G401.6 (cell line): ENCODE results near the gene GPR141.
"Not testable (repeated sequence)": the region's sequence is repeated elsewhere in the genome, so short reads cannot be mapped to it uniquely, and the experiment has no call there.

Experiments used
- FAIRE-seq: peaks from 2 replicates; lab custom pipeline; 2012; peaks lifted over from hg19 to GRCh38; lab: Jason Lieb, UNC

GPR141 gene

DNA sequence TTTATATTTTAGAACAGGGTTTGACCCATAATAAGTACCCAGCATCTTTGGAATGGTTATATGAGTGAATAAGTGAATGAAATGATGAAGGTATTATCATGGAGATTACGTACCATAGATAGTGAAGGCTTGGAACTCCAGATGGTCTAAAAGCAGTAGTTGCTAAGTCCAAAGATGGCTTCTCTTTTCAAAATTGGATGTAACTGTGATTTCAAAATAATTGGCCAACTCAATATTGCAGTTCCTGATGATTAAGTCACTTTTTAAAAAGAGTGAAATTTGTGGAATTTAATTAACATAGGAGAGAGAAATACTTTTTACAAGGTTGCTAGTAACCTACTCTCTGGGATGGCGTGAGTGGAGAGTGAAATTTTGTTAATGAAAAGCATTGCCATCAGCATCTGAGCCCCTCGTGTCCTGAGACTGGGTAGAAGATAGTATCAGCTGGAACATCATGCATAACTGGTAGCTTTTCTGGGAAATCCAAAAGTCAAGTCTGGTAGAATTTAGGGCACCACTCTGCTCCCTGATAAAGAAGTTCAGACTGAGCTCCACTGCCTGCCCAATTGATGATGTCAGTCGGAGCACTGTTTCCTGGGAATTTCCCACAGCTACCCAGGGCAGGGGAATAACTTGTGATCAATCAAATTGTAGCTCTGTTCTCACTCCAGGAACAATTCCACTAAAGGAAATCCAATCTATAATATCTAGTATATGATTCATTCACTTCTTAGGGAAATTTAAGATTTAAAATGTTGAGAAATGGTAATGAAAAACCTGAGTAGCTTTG is 3.2 kb downstream of the GPR141 start:
- no peak for FAIRE-seq

DNA sequence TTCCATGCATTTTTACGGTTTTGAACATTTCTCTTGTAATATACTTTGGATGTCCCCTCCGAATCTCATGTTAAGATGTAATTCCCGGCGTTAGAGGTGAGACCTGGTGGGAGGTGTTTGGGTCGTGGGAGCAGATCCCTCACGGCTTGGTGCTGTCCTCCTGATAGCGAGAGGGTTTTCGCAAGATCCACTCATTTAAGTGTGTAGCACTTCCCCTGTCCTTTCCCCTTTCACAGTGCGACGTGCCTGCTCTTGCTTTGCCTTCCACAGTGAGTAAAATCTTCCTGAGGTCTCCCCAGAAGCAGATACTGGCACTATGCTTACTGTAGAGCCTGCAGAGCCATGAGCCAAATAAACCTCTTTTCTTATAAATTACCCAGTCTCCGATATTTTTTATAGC is 6.6 kb downstream of the GPR141 start:
- no peak for FAIRE-seq

DNA sequence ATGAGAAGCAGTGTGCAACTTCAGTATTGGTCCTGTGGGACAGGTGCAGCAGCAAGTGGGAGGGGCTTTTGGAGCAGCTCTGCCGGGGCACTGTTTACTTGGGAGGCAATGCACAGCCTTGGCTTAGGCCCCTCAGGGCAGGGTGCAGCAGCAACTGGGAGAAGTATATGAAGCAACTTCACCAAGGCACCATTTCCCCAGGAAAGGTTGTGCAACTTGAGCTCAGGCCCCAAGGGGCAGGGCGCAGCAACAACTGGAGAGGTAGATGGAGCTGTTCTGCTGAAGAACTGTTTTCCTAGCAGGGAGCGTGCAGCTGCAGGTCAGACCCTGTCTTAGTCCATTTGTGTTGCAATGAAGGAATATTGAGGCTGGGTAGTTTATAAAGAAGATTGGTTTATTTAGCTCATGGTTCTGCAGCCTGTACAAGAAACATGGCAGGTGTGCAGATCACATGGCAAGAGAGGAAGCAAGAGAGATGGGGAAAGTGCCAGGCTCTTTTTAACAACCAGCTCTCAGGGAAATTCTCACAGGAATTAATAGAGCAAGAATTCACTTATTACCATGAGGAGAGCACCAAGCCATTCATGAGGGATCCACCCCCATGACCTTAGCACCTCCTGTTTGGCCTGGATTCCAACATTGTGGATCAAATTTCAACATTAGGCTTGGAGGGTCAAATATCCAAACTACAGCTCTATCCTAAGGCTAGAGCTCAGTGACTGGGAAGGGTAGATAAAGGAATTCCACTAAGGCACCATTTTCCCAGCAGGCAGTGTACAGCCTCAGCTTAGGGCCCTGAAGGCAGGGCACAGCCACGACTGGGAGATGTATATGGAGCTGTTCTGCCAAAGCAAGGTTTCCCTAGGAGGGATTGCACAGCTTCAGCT is 10.9 kb downstream of the GPR141 start:
- FAIRE-seq, result no peak

DNA sequence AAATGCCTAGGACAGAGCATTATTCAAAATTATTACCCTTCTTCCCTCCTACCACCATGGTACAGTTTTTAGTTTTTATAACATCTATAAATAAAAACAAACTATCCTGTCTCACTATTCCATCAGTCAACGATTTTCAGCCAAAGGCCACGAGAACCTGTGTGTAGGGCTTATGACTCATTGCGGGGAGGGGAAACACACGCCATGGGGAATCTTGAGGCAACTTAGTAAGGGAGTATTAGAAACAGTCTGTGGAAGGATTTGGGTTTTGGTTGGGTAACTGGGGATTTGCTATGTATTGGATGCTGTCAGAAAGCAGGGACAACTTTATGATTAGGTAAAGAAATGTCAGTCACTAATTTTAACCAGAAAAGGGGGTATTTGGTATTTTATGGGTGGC is 14.7 kb downstream of the GPR141 start:
- FAIRE-seq, result no peak

DNA sequence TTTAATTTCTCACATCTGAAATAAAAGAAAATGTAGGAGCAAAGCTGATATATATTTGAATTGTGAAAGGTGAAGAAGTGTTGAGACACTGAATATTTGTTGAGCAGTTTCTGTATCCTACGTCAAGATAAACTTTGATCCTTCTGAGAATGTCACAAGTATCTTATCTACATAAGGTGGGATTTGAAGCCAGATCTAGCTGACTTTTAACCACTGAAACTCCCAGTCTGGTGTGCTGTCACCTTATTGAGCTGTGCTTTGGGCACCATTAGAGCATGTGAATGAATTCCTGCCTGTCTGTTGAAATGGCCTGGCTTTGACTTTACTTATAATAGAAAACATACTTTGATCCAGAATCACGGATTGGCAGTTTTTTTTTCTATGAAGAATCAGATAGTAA is 15.2 kb downstream of the GPR141 start:
- FAIRE-seq, result no peak

DNA sequence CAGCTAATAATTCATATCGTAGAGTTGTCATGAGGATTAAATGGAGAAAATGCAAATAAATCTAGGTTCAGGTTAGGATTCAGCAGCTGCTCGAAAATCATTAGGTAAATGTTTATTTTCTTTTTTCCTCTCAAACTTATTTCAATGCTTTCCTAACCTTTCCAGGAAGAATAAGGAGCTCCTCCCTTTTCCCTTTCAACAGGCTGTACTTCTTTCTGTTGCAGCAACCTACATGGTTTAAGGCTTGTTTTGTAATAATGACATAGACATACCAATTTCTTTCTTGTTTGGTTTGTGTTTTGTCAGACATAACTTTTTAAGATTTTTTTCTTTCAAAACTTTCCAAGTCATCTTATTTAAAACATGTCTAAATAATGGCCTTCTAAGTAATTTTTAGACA is 18.2 kb downstream of the GPR141 start:
- no peak for FAIRE-seq

DNA sequence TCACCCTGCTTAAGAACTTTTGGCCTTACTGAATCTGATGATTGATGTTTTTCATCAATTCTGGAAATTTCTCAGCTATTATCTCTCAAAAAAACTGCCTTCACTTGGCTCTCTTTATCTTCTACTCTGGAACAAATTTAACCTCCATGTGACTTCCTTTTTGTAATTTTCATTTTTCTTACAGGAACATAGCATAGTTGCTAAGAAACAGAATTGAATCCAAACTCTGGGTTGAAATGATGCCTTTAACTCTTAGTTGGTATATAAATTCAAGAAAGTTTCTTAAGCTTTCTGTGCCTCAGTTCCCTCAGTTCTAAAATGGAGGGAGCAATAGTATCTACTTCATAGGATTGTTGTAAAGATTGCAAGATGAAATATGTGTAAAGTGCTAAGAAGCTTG is 19.8 kb downstream of the GPR141 start:
- no peak for FAIRE-seq

DNA sequence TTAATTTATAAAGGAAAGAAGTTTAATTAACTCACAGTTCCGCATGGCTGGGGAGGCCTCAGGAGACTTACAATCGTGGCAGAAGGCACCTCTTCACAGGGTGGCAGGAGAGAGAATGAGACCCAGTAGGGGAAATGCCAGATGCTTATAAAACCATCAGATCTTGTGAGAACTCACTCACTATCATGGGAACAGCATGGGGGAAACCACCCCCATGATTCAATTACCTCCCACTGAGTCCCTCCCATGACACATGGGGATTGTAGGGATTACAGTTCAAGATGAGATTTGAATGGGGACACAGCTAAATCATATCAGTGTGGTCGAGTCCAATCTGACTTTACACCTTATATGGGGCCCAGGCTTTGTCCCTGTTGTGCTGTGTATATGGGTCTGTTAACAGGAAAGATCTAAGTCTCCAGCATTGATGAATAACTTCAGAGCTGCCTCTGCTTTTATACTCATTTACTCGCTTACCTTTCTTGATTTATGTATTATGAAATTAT is 20.8 kb downstream of the GPR141 start:
- not testable (repeated sequence) for FAIRE-seq

DNA sequence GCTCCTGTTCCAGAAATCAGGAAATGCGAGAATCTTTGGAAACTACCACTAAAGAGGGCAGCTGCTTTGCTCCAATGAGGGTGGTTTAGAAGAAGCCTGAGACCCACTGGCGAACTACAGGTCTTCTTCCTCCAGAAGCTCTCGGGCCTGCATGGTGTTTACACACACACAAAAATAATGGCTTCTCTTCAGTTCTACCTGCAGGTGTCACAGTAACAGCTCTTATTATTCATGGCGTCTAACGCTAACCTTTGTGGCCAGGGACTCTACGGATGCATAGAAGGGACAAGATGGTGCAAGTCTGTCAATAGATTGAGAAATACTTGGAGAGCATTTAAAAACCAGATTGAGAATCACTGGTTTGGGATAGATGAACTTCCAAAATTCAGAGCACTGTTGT is 22.4 kb downstream of the GPR141 start:
- no peak for FAIRE-seq

DNA sequence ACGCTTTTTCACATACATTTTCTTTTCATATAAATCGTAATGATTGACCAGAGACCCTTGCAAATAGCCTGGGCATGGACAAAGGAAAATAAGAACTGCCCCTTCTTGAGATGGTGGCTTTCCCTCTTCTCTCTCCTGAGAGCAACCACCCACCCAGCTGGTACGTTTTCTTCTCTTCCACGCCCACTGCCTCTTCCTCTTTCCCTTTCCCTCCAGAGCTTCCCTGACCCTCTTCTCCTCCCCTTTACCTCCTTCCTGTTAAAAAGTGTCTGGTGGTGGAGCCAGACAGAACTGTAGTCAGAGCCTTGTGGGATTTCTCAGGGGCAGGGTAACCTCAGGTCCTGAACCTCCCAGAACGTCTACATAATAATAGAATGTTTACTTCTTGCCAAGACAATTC is 23.2 kb downstream of the GPR141 start:
- no peak for FAIRE-seq

DNA sequence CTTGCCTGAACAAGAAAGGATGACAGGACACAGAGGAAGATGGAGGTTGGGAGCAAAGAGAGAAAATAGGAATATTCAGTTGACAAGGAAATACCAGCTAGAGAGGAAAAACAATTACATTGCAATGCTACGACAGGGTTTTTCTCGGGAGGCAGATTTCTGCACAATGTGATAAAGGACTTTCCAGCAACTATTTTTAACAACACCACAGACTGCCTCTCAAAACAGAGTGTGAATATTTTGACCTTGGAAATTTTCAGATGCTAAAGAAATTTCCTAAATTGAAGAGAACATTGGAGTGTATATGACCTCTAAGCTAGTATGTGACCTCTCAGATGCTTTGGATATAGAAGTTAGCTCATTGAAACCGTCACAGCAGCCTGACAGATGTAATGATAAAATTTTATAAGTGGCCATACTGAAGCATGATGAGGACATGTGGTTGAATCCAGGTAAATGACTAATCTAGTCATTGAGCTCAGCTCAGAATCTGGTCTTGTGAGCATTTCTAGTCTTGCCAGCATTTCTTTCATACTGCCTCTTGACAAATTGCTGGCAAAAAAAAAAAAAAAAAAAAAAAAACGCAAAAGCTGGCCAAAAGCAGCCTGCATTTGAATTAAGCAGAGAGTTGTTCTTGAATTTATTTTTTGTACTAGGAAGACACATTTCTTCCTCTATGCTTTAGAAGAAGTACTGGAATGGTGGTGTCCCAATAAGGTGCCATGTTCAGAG is 24.4 kb downstream of the GPR141 start:
- FAIRE-seq, result no peak

DNA sequence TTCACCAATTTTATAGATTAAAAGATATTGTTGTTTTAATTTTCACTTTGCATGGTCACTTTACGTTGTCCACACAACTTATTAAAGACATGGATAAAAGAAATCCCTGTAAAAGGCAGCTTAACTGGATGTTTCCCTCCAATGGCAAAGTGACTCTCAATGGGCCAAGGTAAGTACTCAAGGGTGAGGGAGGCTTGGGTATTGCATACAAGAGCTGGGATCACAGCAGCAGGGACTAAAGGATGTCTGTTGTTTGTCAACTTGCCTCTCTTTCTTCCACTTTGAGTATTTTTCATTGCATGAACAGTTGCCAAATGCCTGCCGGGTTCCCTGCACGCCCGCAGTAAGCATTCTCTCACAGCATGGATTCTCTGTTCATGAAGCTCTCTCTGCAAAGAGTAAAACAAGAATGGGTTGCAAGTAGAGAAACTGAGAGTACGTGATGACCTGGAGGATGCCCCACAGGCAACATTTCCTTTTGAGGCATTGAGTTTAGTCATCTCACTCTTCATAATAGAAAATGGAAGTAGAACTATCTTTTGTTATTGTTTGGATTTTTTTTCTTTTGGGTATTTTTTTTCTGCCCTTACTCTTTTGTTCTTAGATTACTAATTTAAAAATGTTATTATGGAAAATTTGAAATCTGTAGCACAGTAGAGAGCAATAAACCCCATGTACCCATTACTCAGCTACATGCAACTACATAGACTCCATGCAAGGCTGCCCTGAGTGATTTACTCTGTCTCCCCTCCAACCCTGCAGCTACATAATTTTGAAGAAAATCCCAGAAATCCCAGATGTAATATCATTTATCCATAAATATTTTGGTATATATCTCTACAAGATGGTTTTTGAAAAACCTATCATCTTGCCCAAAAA is 26.3 kb downstream of the GPR141 start:
- FAIRE-seq, result no peak

DNA sequence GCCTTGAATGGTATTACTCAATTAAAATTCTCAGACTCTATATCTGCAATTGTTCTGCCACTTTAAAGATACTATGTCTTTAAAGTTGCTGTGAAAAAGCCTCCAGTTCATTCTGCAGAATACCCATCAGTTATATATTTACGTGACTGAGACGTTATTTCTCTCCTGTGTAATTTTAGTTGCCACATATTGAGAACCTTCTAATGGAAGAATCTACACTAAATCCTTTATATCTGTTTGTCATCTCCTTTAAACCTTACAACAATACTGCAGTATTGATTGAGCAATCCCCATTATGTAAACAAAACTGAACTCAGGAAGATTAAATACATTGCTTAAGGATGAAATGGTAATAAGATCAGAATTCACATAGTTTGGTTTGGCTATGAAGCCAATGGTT is 30.0 kb downstream of the GPR141 start:
- FAIRE-seq, result no peak

DNA sequence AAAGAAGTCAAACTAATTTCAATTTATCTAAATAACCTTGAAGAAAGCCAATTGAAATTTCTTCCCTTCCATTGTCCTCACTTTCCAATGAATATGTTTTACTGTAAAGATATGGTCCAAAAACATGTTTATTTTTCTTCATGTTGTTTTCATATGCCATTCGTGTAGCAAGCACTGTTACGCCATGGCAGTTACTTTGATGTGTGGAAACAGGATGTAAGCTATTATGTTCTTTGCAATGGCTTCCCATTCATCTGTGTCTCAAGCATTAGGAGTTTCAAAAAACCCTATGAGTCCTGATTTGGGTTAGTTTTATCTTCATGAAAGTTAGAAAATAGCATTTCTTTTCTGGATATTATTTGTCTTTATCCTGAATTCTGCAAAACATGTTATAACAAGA is 31.0 kb downstream of the GPR141 start:
- FAIRE-seq, result no peak

DNA sequence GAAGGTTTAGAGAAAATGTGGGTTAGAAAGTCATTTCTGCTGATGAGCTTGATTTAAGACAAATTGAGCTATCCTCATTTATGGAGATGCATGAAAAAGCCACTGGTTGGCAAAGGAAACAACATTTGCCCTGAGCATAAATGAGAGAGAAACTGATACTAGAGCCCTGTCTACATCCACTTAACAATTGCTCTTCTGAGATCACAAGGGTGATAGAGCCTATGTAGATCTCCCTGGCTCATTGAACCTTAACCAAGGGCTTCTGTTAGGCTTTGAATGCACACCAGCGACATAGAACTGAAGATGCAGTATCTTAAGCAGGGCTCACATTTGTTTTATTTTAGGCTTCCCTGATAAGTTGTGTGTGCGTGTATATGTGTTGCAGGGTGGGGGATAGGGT is 35.0 kb downstream of the GPR141 start:
- no peak for FAIRE-seq

DNA sequence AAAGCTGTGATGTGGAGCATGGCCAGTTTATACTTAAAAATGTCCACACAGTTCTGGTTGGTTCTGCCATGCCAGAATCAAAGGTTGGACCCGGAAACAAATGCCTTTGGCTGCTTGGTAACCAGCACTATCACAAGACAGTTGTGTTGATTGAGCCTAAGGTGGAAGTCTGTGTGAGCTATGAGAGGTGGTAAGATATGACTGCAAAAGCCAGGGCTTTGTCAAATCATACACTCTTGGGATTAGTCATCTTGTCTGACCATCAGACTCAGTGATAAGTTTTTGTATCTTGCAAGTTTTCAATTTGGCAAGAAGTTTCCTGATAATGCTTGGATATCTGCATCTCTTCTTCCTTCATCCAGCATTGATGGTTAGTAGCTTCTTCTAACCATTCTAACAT is 35.5 kb downstream of the GPR141 start:
- no peak for FAIRE-seq

DNA sequence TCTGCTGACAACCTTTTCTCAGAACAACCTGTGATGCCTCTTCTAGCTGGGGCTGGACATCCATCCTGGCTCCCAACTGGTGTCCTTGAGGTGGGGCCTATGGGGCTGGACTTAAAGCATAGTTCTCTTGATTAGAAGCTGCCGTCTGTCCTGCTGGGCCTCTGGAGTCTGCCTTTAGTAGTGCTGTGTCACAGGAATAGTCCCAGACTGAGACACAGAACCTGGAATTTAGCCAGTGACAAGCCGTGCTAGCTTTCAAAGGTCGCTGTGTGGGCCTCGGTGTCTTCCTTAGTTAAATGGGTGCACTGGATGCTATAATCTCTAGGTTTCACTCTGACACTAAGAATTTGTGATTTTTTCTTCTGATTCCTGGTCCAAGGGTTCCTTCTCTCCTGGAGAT is 41.2 kb downstream of the GPR141 start:
- no peak for FAIRE-seq

DNA sequence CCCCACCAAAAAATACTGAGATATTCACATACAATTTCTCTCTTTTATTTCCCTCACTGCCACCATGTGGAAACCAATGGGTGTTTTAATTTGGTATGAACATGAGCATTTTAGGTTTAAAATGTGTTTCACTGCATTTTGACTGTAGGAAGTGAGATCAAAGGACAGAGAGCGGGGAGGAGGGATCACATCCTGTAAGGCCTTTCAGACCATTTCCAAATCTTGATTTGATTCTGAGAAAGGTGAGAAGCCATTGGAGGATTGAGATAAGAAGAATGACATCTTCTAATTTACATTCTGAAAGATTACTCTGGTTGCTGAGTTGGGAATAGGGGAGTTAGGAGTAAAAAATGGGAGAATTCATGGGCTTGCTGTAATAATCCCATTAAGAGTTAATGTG is 42.5 kb downstream of the GPR141 start:
- FAIRE-seq, result no peak

DNA sequence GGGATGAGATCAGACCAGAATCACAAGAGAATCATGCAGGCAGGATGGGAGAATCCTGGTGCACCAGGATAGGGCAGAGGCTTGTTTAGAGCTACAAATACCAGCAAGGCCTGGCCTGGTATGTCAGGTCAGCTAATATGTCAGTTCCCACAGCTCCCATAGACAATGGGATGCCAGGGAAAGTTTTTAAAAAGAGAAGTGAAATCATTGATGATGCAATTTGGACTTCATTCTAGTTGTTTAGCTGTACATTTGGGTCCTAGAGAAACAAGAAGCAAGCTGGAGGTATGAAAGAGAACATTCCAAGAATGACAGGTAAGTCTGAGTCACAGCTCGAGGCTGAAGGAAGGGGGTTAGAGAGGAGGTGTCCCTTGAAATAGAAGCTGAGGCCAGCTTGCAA is 45.2 kb downstream of the GPR141 start:
- no peak for FAIRE-seq

DNA sequence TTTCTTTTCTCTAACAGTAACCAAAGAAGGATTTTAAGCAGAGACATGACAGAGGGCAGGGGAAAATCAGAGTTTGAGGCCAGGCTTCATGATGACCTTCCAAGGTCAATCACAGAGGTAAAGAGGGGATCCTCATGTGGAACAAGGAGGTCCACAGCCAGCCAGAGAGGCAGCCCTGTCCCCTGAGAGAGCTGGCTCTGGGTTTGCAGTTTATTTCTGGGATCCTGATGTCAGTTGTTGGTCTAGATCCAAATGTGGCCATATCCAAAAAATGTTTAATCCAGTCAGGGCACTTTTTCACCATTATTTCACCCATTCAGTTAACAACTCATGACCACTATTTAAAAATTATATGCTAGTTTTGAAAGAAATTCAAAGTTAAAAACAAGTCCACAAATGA is 45.6 kb downstream of the GPR141 start:
- FAIRE-seq, result no peak

DNA sequence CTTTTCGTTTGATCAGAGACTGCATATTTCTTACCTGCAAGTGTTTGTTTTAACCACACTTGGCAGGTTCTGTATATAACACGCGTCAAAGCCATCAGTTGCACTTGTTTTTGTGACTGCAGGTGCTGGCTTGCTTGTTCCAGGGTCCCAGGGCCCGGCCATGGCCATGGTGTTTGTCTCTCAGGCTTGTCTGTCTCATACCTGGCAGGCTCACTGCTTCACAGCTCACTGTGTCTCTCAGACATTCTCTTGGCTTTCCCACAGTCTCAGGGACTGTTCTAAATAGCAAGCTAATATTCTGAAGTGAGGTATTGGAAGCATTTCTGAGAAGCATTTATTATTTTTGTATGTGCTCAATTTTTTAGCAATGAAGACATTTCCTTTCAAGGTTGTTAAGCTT is 46.9 kb downstream of the GPR141 start:
- FAIRE-seq, result no peak

DNA sequence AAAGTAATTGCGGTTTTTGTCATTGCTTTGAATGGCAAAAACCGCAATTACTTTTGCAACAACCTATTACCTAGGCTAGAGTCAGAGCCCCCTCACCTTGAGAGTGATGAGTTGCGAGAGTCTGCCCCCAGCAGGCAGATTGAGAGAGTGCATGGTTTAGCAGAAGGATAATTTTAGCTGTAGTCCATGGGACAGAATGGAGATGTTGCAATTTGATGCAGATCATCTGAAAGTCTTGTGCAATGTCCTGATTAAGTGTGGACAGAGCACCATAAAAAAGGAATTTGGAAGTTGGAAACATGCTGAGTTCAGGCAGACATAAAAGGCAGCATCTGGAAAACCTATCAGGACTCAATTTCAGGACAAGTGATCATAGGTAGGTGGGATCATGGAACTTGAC is 48.7 kb downstream of the GPR141 start:
- FAIRE-seq, result no peak
